HUES48 (cell line): ENCODE measurements around the gene SYVN1.

Source experiments
- H3K27ac ChIP-seq: one replicate; pipeline ENCODE4 v1.7.0; 2013; ENCODE audit warnings: low read depth, low read length, inconsistent platforms
- H3K27me3 ChIP-seq: 2 replicates; pipeline ENCODE4 v1.6.1; 2013; ENCODE audit warnings: mild to moderate bottlenecking, low read length; ENCODE audit not compliant: control insufficient read depth, insufficient read depth
- H3K36me3 ChIP-seq: 2 replicates; pipeline ENCODE4 v1.6.1; 2013; ENCODE audit warnings: low read length; ENCODE audit not compliant: control insufficient read depth, insufficient read depth
- H3K4me1 ChIP-seq: 2 replicates; pipeline ENCODE4 v1.6.1; 2013; ENCODE audit warnings: mild to moderate bottlenecking, low read length; ENCODE audit not compliant: control insufficient read depth, insufficient read depth
- H3K4me3 ChIP-seq: 2 replicates; pipeline ENCODE4 v1.5.1; 2013; ENCODE audit warnings: mild to moderate bottlenecking, low read depth, low read length
- H3K9ac ChIP-seq: 2 replicates; pipeline ENCODE4 v1.6.1; 2013; ENCODE audit warnings: mild to moderate bottlenecking, low read depth, low read length, moderate library complexity
- H3K9me3 ChIP-seq: 2 replicates; pipeline ENCODE4 v1.6.1; 2013; ENCODE audit warnings: low read length; ENCODE audit not compliant: control insufficient read depth, insufficient read depth

The SYVN1 gene

GRCh38 chr11:65167656-65168055 is 33.3 kb upstream of the SYVN1 start:
- H3K27me3 ChIP-seq, result no peaks in the 10 kb centered on the region
- H3K36me3 ChIP-seq, result no peaks in the 10 kb centered on the region
- H3K9me3 ChIP-seq, result no peaks in the 10 kb centered on the region
- no peak overlapping the region for H3K9ac ChIP-seq
- peaks cover 4% of the 10 kb centered on the region; the same call in 1 of the 2 replicates for H3K4me1 ChIP-seq
- H3K27ac ChIP-seq, result no peak overlapping the region
- H3K4me3 ChIP-seq, result no peak overlapping the region

DNA sequence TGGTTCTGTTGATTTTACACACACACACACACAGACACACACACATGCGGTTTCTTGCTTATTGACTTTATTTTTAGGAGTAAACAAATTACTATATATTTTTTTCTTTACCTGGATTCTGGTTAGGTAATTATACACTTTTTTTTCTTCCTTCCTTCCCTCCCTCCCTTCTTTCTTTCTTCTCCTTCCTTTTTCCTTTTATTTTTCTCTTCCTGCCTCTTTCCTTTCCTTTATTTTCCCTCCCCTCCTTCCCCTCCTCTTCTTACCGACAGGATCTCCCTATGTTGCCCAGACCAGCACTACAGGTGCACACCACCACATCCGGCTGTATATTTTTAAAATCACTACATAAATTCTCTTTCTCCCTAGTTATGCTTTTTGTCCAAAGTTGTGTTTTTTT is 32.6 kb upstream of the SYVN1 start:
- Histone ChIP-seq H3K9me3 (no peaks in the 10 kb centered on the region), H3K9ac (no peak overlapping the region), H3K4me3 (no peak overlapping the region), H3K27me3 (no peaks in the 10 kb centered on the region), H3K4me1 (peaks cover 4% of the 10 kb centered on the region; the same call in 1 of the 2 replicates), H3K36me3 (no peaks in the 10 kb centered on the region), H3K27ac (no peak overlapping the region)

- Histone ChIP-seq H3K36me3 (no peaks in the 10 kb centered on the region), H3K27me3 (no peaks in the 10 kb centered on the region), H3K4me3 (no peak overlapping the region), H3K4me1 (peaks cover 4% of the 10 kb centered on the region; the same call in 1 of the 2 replicates), H3K9ac (no peak overlapping the region), H3K9me3 (no peaks in the 10 kb centered on the region), H3K27ac (no peak overlapping the region)
Observed at GRCh38 chr11:65165410-65166317, 31.3 kb upstream of the SYVN1 start.

DNA sequence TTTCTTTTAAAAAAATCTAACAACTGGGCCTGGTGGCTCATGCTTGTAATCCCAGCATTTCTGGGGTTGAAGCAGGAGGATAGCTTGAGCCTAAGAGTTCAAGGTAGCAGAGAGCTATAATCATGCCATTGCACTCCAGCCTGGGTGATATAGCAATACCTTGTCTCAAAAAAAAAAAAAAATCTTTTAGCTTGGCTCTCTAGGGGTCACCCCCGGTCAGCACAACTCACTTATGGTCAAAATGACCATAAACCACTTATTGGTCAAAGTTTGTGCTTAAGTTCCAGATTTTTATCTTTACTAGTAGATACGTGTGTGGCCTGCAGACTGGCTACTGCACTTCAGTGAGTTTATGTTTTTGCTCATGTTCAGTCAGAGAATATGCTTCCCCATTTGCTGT is 29.4 kb upstream of the SYVN1 start:
- Histone ChIP-seq H3K9me3 (no peaks in the 10 kb centered on the region), H3K4me1 (no peaks in the 10 kb centered on the region), H3K27ac (no peak overlapping the region), H3K27me3 (no peaks in the 10 kb centered on the region), H3K4me3 (no peak overlapping the region), H3K36me3 (no peaks in the 10 kb centered on the region), H3K9ac (no peak overlapping the region)

GRCh38 chr11:65160643-65161042 is 26.3 kb upstream of the SYVN1 start:
- Histone ChIP-seq H3K27ac (no peak overlapping the region), H3K4me3 (no peak overlapping the region), H3K27me3 (no peaks in the 10 kb centered on the region), H3K9me3 (no peaks in the 10 kb centered on the region), H3K4me1 (no peaks in the 10 kb centered on the region), H3K36me3 (no peaks in the 10 kb centered on the region), H3K9ac (no peak overlapping the region)

- no peaks in the 10 kb centered on the region for H3K4me1 ChIP-seq
- no peak overlapping the region for H3K9ac ChIP-seq
- no peaks in the 10 kb centered on the region for H3K36me3 ChIP-seq
- H3K27me3 ChIP-seq, result no peaks in the 10 kb centered on the region
- H3K27ac ChIP-seq, result no peak overlapping the region
- no peak overlapping the region for H3K4me3 ChIP-seq
- no peaks in the 10 kb centered on the region for H3K9me3 ChIP-seq
Observed at GRCh38 chr11:65159012-65159411, 24.7 kb upstream of the SYVN1 start.

DNA sequence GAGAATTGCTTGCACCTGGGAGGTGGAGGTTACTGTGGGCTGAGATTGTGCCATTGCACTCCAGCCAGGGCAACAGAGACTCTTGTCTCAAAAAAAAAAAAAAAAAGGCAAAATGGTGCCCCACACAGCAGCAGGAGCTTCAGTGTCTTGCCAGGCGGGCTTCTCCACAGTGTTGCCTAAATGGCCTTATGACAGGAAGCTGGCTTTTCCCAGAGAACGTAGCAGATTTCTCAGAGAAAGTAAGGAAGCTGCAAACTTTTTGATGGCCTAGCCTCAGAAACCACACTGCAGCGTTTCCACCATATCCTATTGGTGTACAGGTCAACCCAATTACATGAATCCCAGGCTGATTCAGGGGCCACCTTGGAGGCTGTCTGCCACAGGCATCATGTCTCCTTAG is 23.0 kb upstream of the SYVN1 start:
- Histone ChIP-seq H3K4me3 (no peak overlapping the region), H3K36me3 (no peaks in the 10 kb centered on the region), H3K27me3 (no peaks in the 10 kb centered on the region), H3K9ac (no peak overlapping the region), H3K4me1 (no peaks in the 10 kb centered on the region), H3K27ac (no peak overlapping the region), H3K9me3 (no peaks in the 10 kb centered on the region)

DNA sequence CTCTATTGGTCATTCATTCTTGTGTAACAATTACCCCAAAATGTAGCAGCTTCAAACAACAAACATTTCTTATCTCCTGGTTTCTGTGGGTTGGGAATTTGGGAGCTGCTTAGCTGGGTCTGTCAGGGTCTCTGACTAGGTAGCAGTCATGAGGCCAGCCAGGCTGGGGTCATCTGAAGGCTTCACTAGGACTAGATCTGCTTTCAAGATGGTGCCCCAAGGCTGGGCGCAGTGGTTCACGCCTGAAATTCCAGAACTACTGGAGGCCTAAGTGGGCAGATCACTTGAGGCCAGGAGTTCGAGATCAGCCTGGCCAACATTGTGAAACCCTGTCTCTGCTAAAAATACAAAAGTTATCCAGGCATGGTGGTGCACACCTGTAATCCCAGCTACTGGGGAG is 22.6 kb upstream of the SYVN1 start:
- Histone ChIP-seq H3K27ac (no peak overlapping the region), H3K27me3 (no peaks in the 10 kb centered on the region), H3K36me3 (no peaks in the 10 kb centered on the region), H3K4me3 (no peak overlapping the region), H3K9ac (no peak overlapping the region), H3K4me1 (no peaks in the 10 kb centered on the region), H3K9me3 (no peaks in the 10 kb centered on the region)

- Histone ChIP-seq H3K9ac (no peak overlapping the region), H3K4me3 (no peak overlapping the region), H3K4me1 (no peaks in the 10 kb centered on the region), H3K27ac (no peak overlapping the region), H3K9me3 (no peaks in the 10 kb centered on the region), H3K27me3 (no peaks in the 10 kb centered on the region), H3K36me3 (no peaks in the 10 kb centered on the region)
Observed at GRCh38 chr11:65156256-65156655, 21.9 kb upstream of the SYVN1 start.

DNA sequence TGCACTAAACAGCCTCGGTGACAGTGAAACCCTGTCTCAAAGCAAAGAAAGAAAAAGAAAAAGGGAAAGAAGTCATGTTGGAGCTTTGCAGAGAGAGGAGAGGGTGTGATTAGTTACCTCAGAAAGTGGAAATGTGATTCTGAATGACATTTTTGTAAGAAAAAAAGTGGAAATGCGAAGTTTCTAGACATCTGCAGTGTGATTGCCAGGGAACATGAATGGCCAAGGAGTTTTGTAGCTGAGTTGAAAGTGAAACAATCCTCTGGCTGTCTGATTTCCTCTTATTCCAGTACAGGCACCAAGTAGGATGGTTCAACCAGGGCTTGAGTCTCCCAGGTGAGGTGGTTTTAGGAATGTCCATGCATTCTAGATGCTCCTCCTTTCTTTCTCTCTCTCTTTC is 17.8 kb upstream of the SYVN1 start:
- H3K27ac ChIP-seq, result no peak overlapping the region
- no peaks in the 10 kb centered on the region for H3K36me3 ChIP-seq
- H3K4me1 ChIP-seq, result no peaks in the 10 kb centered on the region
- H3K9me3 ChIP-seq, result no peaks in the 10 kb centered on the region
- no peak overlapping the region for H3K9ac ChIP-seq
- no peaks in the 10 kb centered on the region for H3K27me3 ChIP-seq
- no peak overlapping the region for H3K4me3 ChIP-seq

- H3K9me3 ChIP-seq, result no peaks in the 10 kb centered on the region
- no peaks in the 10 kb centered on the region for H3K27me3 ChIP-seq
- H3K4me3 ChIP-seq, result no peak overlapping the region
- no peaks in the 10 kb centered on the region for H3K4me1 ChIP-seq
- no peak overlapping the region for H3K9ac ChIP-seq
- H3K36me3 ChIP-seq, result no peaks in the 10 kb centered on the region
- H3K27ac ChIP-seq, result no peak overlapping the region
Observed at GRCh38 chr11:65151331-65151899, 17.1 kb upstream of the SYVN1 start.
